Stimulated activated CD4-positive, alpha-beta T cell treated with anti-CD3 and anti-CD28 coated beads, Interleukin-1b, Interleukin-23, amount 100 ng/mL, for 48 hours (primary cell): Measurements from ENCODE around the gene EIF3CL.
"Not testable (repeated sequence)": the region's sequence is repeated elsewhere in the genome, so short reads cannot be mapped to it uniquely, and the experiment has no call there.

Experiments
- DNase-seq: peaks from one replicate; pipeline ENCODE4 v3.0.0-alpha.2; 2020

The EIF3CL gene, protein sequence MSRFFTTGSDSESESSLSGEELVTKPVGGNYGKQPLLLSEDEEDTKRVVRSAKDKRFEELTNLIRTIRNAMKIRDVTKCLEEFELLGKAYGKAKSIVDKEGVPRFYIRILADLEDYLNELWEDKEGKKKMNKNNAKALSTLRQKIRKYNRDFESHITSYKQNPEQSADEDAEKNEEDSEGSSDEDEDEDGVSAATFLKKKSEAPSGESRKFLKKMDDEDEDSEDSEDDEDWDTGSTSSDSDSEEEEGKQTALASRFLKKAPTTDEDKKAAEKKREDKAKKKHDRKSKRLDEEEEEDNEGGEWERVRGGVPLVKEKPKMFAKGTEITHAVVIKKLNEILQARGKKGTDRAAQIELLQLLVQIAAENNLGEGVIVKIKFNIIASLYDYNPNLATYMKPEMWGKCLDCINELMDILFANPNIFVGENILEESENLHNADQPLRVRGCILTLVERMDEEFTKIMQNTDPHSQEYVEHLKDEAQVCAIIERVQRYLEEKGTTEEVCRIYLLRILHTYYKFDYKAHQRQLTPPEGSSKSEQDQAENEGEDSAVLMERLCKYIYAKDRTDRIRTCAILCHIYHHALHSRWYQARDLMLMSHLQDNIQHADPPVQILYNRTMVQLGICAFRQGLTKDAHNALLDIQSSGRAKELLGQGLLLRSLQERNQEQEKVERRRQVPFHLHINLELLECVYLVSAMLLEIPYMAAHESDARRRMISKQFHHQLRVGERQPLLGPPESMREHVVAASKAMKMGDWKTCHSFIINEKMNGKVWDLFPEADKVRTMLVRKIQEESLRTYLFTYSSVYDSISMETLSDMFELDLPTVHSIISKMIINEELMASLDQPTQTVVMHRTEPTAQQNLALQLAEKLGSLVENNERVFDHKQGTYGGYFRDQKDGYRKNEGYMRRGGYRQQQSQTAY

GRCh38 chr16:28403220-28404072, at the start of gene EIF3CL:
Gene EIF3CL, minus strand, starts transcription at chr16:28403841. Its CDS starts 223 bp downstream, at chr16:28403618.
- DNase-seq, result not testable (repeated sequence)

- DNase-seq, result not testable (repeated sequence)
These were observed 43.4 kb upstream of the EIF3CL start for GRCh38 chr16:28447081-28447480.

GRCh38 chr16:28446388-28446787, 42.7 kb upstream of the EIF3CL start:
- DNase-seq, result not testable (repeated sequence)

GRCh38 chr16:28443943-28444342, 40.3 kb upstream of the EIF3CL start:
- not testable (repeated sequence) for DNase-seq

DNA sequence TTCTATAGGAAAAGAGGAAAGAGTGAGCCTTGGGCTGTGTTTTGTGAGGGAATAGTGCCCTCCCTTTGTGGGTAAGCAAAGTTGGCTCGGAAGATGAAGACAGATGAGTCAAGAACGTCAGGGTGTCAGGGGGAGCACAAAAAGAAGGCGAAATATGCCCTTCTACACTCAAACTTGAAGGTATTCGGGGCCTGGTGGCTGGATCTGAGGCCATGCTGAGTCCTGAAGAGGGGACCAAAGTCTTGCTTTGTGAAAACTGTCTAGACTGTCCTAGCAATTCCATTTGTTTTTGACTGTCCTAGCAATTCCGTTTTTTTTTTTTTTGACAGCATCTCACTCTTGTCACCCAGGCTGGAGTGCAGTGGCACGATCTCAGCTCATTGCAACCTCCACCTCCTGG, 35.3 kb upstream of the EIF3CL start:
- not testable (repeated sequence) for DNase-seq

DNA sequence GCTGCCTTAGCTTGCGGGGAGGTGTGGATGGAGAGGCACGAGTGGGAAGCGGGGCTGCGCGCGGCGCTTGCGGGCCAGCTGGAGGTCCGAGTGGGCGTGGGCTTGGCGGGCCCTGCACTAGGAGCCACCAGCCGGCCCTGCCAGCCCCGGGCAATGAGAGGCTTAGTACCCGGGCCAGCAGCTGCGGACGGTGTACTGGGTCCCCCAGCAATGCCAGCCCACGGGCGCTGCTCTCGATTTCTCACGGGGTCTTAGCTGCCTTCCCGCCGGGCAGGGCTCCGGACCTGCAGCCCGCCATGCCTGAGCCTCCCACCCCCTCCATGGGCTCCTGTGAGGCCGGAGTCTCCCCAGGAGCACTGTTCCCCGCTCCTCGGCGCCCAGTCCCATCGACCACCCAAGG, 31.7 kb upstream of the EIF3CL start:
- not testable (repeated sequence) for DNase-seq

DNA sequence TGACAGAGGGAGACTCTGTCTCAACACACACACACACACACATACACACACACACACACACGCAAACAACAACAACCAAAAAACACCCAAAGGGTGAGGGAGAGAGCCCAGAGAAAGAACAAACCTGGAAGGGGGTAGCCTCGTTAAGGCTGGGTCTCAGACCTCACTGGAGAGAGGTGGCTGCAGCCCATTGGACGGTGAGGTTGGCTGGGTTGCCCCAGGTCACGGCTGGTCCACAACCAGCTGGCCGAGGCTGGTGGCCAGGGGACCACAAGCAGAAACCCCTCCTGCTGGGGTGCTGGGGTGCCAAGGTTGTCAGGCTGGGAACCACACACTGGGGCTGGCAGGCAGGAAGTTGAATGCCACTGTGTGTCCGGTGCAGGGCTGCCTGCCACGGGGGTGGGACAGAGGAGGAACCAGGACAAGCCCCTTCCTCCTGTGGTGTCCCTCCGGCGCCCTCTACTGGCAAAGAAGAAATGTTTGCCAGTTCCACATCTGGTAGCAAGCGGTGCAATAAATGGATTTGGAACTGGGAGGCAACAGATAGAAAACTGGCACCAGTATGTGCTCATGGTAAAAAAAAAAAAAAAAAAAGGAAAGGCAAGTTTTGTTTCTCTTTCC, 22.5 kb upstream of the EIF3CL start:
- not testable (repeated sequence) for DNase-seq

DNA sequence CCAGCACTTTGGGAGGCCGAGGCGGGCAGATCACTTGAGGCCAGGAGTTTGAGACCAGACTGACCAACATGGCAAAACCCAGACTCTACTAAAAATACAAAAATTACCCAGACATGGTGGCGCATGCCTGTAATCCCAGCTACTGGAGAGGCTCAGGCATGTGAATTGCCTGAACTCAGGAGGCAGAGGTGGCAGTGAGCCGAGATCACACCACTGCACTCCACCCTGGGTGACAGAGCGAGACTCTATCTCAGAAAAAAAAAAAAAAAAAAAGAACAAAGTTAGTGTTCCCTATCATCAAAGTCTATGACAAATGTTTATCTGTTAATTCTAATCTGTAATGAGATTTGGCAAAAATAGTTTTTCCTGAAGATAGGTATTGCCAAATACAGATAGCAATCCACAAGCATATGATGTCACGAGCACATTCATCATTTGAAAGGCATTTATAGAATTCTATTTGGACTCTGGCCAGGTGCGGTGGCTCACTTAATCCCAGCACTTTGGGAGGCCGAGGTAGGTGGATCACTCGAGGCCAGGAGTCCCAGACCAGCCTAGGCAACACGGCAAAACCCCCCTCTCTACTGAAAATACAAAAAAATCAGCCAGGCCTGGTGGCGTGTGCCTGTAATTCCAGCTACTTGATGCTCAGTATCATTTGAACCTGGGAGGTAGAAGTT, 17.6 kb upstream of the EIF3CL start:
- not testable (repeated sequence) for DNase-seq

DNA sequence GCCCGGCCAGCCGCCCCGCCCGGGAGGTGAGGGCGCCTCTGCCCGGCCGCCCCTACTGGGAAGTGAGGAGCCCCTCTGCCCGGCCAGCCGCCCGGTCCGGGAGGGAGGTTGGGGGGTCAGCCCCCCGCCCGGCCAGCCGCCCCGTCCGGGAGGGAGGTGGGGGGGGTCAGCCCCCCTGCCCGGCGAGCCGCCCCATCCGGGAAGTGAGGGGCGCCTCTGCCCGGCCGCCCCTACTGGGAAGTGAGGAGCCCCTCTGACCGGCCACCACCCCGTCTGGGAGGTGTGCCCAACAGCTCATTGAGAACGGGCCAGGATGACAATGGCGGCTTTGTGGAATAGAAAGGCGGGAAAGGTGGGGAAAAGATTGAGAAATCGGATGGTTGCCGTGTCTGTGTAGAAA, 13.4 kb upstream of the EIF3CL start:
- DNase-seq, result not testable (repeated sequence)

DNA sequence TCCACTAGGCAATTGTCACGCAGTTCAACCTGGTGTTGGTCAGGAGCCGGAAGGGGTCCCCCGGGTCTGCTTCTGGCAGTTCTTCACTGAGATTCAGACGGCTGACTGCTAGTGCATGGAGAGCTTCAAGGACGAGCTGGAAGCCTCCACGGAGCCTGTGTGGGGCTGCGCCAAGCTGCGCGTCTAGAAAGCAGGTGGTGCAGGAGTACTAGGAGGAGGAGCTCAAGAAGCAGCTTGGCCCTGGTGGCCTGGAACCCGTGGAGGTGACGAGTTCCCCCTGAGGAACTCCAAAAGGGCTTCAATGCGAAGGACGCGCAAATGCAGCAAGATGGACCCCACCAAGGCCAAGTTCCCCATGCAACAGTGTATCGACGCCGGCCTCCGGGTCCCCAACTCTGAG, 10.9 kb upstream of the EIF3CL start:
- DNase-seq, result not testable (repeated sequence)

DNA sequence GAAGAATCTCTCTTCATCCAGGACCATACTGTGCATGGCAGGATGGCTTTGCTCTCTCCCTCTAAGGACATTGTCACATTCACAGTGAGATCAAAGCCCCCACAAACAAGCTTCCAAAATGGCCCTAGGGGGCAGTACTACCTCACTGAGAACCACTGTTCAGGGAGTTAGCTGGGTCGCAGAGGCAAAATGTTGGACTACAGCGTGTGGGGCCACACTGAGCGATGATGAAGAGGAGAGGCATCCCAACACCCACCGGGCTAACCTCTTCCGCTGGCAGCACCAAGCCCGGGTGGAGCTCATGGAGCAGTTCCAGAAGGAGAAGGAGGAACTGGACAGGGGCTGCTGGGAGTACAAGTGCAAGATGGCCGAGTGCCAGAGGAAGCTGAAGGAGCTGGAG, 9.9 kb upstream of the EIF3CL start:
- not testable (repeated sequence) for DNase-seq

DNA sequence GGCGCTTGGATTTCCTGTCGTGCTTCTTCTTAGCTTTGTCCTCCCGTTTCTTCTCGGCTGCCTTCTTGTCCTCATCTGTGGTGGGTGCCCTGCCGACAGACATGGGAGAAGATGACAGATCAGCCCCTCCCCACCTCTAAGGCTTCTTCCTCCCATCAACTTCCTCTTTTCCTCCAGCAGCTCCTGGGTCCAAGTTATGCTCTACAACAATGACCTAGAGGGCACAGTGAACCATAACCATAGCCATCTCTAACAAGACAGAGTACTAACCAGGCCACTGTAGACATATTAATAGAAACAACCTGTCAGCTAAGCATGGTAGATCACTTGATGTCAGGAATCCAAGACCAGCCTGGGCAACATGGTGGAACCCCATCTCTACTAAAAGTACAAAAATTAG, 11.6 kb downstream of the EIF3CL start:
- DNase-seq, result not testable (repeated sequence)

DNA sequence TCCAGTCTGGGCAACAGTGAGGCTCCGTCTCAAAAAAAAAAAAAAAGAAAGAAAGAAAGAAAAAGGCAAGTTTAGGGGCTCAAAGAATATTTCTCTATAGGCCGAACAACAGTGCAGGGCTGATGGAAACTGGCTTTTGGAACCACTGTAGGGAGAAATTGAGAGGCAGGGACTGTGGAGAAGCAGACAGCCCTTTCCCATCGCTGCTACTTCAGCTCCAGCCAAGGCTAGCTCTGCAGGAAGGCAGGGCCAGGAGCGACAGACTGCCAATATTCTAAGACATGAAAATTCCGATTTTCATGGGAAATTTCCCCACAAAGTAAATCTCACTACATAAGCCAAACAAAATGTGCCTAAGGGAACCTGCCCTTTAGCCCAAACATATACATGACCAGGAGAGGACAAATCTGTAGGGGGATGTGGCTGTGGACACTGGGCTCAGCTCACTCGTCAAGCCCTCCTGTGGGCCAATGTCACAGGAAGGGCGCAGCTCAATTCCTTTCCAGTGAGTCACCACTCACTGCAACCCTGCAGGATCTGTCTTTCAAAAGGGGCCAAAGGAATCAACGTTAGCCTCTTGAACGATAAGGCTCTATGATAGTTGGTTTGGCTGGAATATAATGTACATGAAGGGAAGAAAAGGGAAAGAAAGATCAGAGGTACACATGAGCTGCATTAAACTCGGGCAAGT, 21.3 kb downstream of the EIF3CL start:
- DNase-seq, result not testable (repeated sequence)

DNA sequence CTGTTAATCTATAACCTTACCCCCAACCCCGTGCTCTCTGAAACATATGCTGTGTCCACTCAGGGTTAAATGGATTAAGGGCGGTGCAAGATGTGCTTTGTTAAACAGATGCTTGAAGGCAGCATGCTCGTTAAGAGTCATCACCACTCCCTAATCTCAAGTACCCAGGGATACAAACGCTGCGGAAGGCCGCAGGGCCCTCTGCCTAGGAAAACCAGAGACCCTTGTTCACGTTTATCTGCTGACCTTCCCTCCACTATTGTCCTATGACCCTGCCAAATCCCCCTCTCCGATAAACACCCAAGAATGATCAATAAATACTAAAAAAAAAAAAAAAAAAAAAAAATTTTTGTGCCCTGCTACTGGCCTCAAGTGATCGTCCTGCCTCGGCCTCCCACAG, 25.8 kb downstream of the EIF3CL start:
- DNase-seq, result not testable (repeated sequence)

GRCh38 chr16:28377108-28377625, 26.5 kb downstream of the EIF3CL start:
- not testable (repeated sequence) for DNase-seq

DNA sequence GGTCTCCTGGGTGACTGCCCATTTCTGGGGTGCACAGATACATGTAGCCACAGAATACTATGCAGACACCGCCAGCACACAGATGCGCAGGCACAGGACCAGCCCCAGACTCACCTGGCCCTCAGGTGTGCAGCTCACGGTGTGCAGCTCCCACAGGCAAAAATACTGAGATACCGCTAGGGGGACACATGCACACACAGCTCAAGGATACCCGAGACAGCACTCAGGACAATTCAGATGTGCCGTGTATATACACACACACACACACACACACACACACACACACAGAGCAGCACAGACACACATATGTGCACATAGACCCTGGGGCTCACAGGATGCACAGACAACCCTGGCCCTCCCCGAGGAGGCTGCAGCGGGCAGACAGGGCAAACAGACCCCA, 28.5 kb downstream of the EIF3CL start:
- DNase-seq, result not testable (repeated sequence)

GRCh38 chr16:28374281-28374680, 29.4 kb downstream of the EIF3CL start:
- not testable (repeated sequence) for DNase-seq

DNA sequence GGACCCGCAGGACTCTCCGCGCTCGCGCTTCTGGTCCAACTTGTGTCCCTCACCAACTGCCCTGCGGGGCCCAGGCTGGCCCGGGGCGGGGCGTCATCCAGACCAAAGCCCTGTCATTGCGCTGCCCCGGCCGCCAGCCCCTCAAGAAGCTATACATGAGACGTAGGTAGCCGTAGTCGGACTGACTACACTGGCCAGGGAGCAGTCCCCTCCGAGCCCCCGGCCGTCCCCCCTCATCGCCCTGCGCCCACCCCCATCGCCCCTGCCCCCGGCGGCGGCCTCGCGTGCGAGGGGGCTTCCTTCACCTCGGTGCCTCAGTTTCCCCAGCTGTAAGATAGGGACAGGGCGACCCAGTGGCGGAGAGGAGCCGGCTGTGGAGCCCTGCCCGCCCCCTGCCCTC, 35.7 kb downstream of the EIF3CL start:
- not testable (repeated sequence) for DNase-seq

GRCh38 chr16:28364268-28365173, 39.1 kb downstream of the EIF3CL start:
- not testable (repeated sequence) for DNase-seq
